Osteocyte (in vitro differentiated cells): ENCODE data around the gene PDCD2L. TPM values are rescaled to one million over a fixed set of nuclear protein-coding genes. Genes with fewer than 3 reads are reported as not detected.

Experiments
- DNase-seq: peaks from one replicate; pipeline ENCODE4 v3.0.0; 2021; ENCODE audit warnings: mixed read lengths; ENCODE audit not compliant: unreplicated experiment; ENCODE audit errors: extremely low spot score
- H3K27ac Mint-ChIP-seq: one replicate; pipeline ENCODE4 v1.8.0; 2021; ENCODE audit warnings: mild to moderate bottlenecking, mixed read lengths; ENCODE audit not compliant: unreplicated experiment
- H3K27me3 Mint-ChIP-seq: one replicate; pipeline ENCODE4 v1.8.0; 2021; ENCODE audit warnings: mixed read lengths; ENCODE audit not compliant: unreplicated experiment
- H3K36me3 Mint-ChIP-seq: one replicate; pipeline ENCODE4 v1.8.0; 2021; ENCODE audit warnings: mixed read lengths; ENCODE audit not compliant: unreplicated experiment
- H3K4me1 Mint-ChIP-seq: one replicate; pipeline ENCODE4 v1.8.0; 2021; ENCODE audit warnings: mixed read lengths; ENCODE audit not compliant: unreplicated experiment
- H3K4me3 Mint-ChIP-seq: one replicate; pipeline ENCODE4 v1.8.0; 2021; ENCODE audit warnings: mild to moderate bottlenecking, moderate library complexity, mixed read lengths; ENCODE audit not compliant: unreplicated experiment
- H3K9me3 Mint-ChIP-seq: one replicate; pipeline ENCODE4 v1.8.0; 2021; ENCODE audit warnings: mixed read lengths; ENCODE audit not compliant: unreplicated experiment
- CTCF ChIP-seq: fragments of 200-600 bp; sonication (generic); IDR thresholded peaks from 2 replicates; pipeline ENCODE4 v1.5.0; 2021; ENCODE audit warnings: antibody characterized with exemption, mild to moderate bottlenecking, moderate library complexity
- long read RNA-seq: library from polyadenylated mRNA; unstranded; transcript quantifications from one replicate; pipeline ENCODE4 v2.0.0, GENCODE V29; 2021
- total RNA-seq: library from RNA; stranded (reverse); gene quantifications from 2 replicates; pipeline ENCODE4 v1.2.1, GENCODE V29; 2021

Gene PDCD2L
- total RNA-seq: 7.1 and 11.1 TPM in 2 replicates
- long read RNA-seq, transcript PDCD2L-201 (7 exons, 1,171 nt): major isoform, 8 of 9 reads
- long read RNA-seq, partial matches to known transcripts: 0 of 9 reads
- long read RNA-seq, other reads (novel, unspliced or antisense): 1 of 9 reads

GRCh38 chr19:34404109-34404909 is at the start of gene PDCD2L:
TSS of gene PDCD2L (plus strand) at chr19:34404399. CDS start at chr19:34404431, 32 bp downstream.
- Mint-ChIP-seq H3K9me3 (no peaks in the 10 kb centered on the region), H3K4me3 (peak within 1 kb of the TSS; percentile 86), H3K4me1 (peaks cover 4% of the 10 kb centered on the region), H3K27me3 (no peaks in the 10 kb centered on the region), H3K27ac (peak within 1 kb of the TSS; percentile 60), H3K36me3 (peaks cover 15% of the 10 kb centered on the region)
- TF ChIP-seq CTCF: no peak
- peak; percentile 93 for DNase-seq

GRCh38 chr19:34355201-34355600 is 49.0 kb upstream of the PDCD2L start:
- Mint-ChIP-seq H3K4me1 (peaks cover 21% of the 10 kb centered on the region), H3K27me3 (no peaks in the 10 kb centered on the region), H3K36me3 (peaks cover 7% of the 10 kb centered on the region), H3K27ac (no peak overlapping the region), H3K4me3 (no peak overlapping the region), H3K9me3 (no peaks in the 10 kb centered on the region)
- DNase-seq: no peak
- no peak for TF ChIP-seq CTCF

GRCh38 chr19:34356875-34357274 is 47.3 kb upstream of the PDCD2L start:
- Mint-ChIP-seq H3K27me3 (no peaks in the 10 kb centered on the region), H3K4me3 (no peak overlapping the region), H3K9me3 (no peaks in the 10 kb centered on the region), H3K27ac (no peak overlapping the region), H3K4me1 (peaks cover 21% of the 10 kb centered on the region), H3K36me3 (peaks cover 6% of the 10 kb centered on the region)
- DNase-seq: no peak
- no peak for TF ChIP-seq CTCF

- DNase-seq: no peak
- no peak for TF ChIP-seq CTCF
- peaks cover 6% of the 10 kb centered on the region for H3K36me3 Mint-ChIP-seq
- H3K4me3 Mint-ChIP-seq: no peak overlapping the region
- no peaks in the 10 kb centered on the region for H3K27me3 Mint-ChIP-seq
- no peaks in the 10 kb centered on the region for H3K9me3 Mint-ChIP-seq
- H3K4me1 Mint-ChIP-seq: peaks cover 21% of the 10 kb centered on the region
- H3K27ac Mint-ChIP-seq: no peak overlapping the region
Measured at GRCh38 chr19:34357431-34357830, 46.8 kb upstream of the PDCD2L start.

GRCh38 chr19:34359140-34359953 is 44.9 kb upstream of the PDCD2L start:
- Mint-ChIP-seq H3K27ac (peak overlapping the region; percentile 91), H3K9me3 (no peaks in the 10 kb centered on the region), H3K4me3 (peak overlapping the region; percentile 75), H3K36me3 (peaks cover 6% of the 10 kb centered on the region), H3K4me1 (peaks cover 21% of the 10 kb centered on the region), H3K27me3 (no peaks in the 10 kb centered on the region)
- peak; percentile 98 for DNase-seq
- peak; percentile 64 for TF ChIP-seq CTCF
